8988T (cell line): ENCODE data around the gene NOS3.
"Not testable (repeated sequence)": the region's sequence is repeated elsewhere in the genome, so short reads cannot be mapped to it uniquely, and the experiment has no call there.

Source experiments
- DNase-seq: peaks from one replicate; pipeline ENCODE4 v3.0.0; 2011

Gene NOS3

GRCh38 chr7:151040616-151041375 lies 50.0 kb downstream of the NOS3 start:
- DNase-seq = no peak

GRCh38 chr7:151043449-151043848 lies 52.6 kb downstream of the NOS3 start:
- DNase-seq = not testable (repeated sequence)

GRCh38 chr7:151043959-151044358 lies 53.1 kb downstream of the NOS3 start:
- no peak for DNase-seq

- no peak for DNase-seq
These were observed 54.4 kb downstream of the NOS3 start for GRCh38 chr7:151045262-151045661.

GRCh38 chr7:151045967-151046366 lies 55.1 kb downstream of the NOS3 start:
- DNase-seq = no peak

- DNase-seq = no peak
These were observed 56.1 kb downstream of the NOS3 start for GRCh38 chr7:151046603-151047573.

GRCh38 chr7:151047976-151048815 lies 57.4 kb downstream of the NOS3 start, which contains the start of gene ASIC3:
TSS of gene ASIC3 (plus strand) at chr7:151048531. CDS start at chr7:151048886, 355 bp downstream.
- no peak for DNase-seq

- no peak for DNase-seq
These were observed 58.2 kb downstream of the NOS3 start for GRCh38 chr7:151048911-151049463.

GRCh38 chr7:151051108-151051507 lies 60.3 kb downstream of the NOS3 start:
- no peak for DNase-seq

GRCh38 chr7:151053096-151053495 lies 62.3 kb downstream of the NOS3 start:
- DNase-seq = no peak

- no peak for DNase-seq
These were observed 62.9 kb downstream of the NOS3 start for GRCh38 chr7:151053751-151054150.

GRCh38 chr7:151056283-151056665 lies 65.5 kb downstream of the NOS3 start:
- DNase-seq = no peak

GRCh38 chr7:151056666-151057505 lies 66.1 kb downstream of the NOS3 start:
- peak; percentile 70 for DNase-seq

GRCh38 chr7:151057506-151057988 lies 66.7 kb downstream of the NOS3 start, which contains the start of gene CDK5:
TSS of gene CDK5 (minus strand) at chr7:151057897. CDS start at chr7:151057848, 49 bp downstream.
- peak; percentile 69 for DNase-seq

- DNase-seq = peak; percentile 98
These were observed 67.4 kb downstream of the NOS3 start for GRCh38 chr7:151057989-151058780.

- DNase-seq = no peak
These were observed 68.1 kb downstream of the NOS3 start for GRCh38 chr7:151058781-151059366.

GRCh38 chr7:151059367-151060112 lies 68.7 kb downstream of the NOS3 start, which contains the start of gene SLC4A2:
TSS of gene SLC4A2 (plus strand) at chr7:151059589. CDS start at chr7:151061988, 2,399 bp downstream.
- DNase-seq = peak; percentile 89

GRCh38 chr7:151060113-151060415 lies 69.2 kb downstream of the NOS3 start:
- DNase-seq = no peak
